Epidermal melanocyte (primary cell): ENCODE results near the gene AK5.
"Not testable (repeated sequence)": the region's sequence is repeated elsewhere in the genome, so short reads cannot be mapped to it uniquely, and the experiment has no call there.

Experiments
- DNase-seq: peaks from one replicate; pipeline ENCODE4 v3.0.0; 2011; ENCODE audit warnings: low spot score; ENCODE audit not compliant: insufficient read length

AK5 gene

GRCh38 chr1:77494026-77494425, 212.2 kb downstream of the AK5 start:
- DNase-seq: no peak

GRCh38 chr1:77498918-77499317, 217.1 kb downstream of the AK5 start:
- DNase-seq: no peak

- DNase-seq: no peak
These were observed 217.6 kb downstream of the AK5 start for GRCh38 chr1:77499466-77499865.

GRCh38 chr1:77504986-77505385, 223.2 kb downstream of the AK5 start:
- no peak for DNase-seq

- DNase-seq: no peak
These were observed 225.0 kb downstream of the AK5 start for GRCh38 chr1:77506771-77507170.

GRCh38 chr1:77509051-77509492, 227.3 kb downstream of the AK5 start:
- no peak for DNase-seq

GRCh38 chr1:77509898-77510297, 228.1 kb downstream of the AK5 start:
- DNase-seq: no peak

GRCh38 chr1:77511440-77511840, 229.6 kb downstream of the AK5 start:
- DNase-seq: no peak

GRCh38 chr1:77512650-77513049, 230.8 kb downstream of the AK5 start:
- not testable (repeated sequence) for DNase-seq

GRCh38 chr1:77513839-77514763, 232.3 kb downstream of the AK5 start:
- peak; percentile 76 for DNase-seq

GRCh38 chr1:77514921-77515776, 233.3 kb downstream of the AK5 start:
- no peak for DNase-seq

GRCh38 chr1:77516106-77516505, 234.3 kb downstream of the AK5 start:
- DNase-seq: no peak

- DNase-seq: no peak
These were observed 242.2 kb downstream of the AK5 start for GRCh38 chr1:77524038-77524437.

GRCh38 chr1:77531149-77531548, 249.3 kb downstream of the AK5 start:
- not testable (repeated sequence) for DNase-seq

- not testable (repeated sequence) for DNase-seq
These were observed 249.9 kb downstream of the AK5 start for GRCh38 chr1:77531596-77532280.

GRCh38 chr1:77532641-77533040, 250.8 kb downstream of the AK5 start:
- no peak for DNase-seq

- peak; percentile 83 for DNase-seq
These were observed 252.0 kb downstream of the AK5 start for GRCh38 chr1:77533660-77534305.

- no peak for DNase-seq
These were observed 252.6 kb downstream of the AK5 start for GRCh38 chr1:77534456-77534855.

- peak; percentile 57 for DNase-seq
These were observed 255.0 kb downstream of the AK5 start for GRCh38 chr1:77536813-77537212.

- no peak for DNase-seq
These were observed 257.2 kb downstream of the AK5 start for GRCh38 chr1:77538956-77539518.
